GM10266 (cell line): Measurements from ENCODE around the gene DDA1.

Experiments
- DNase-seq: peaks from one replicate; pipeline ENCODE4 v3.0.0; 2012; ENCODE audit errors: extremely low spot score
- CTCF ChIP-seq: IDR thresholded peaks from 2 replicates; pipeline ENCODE4 v1.5.1; 2012; ENCODE audit warnings: mild to moderate bottlenecking, low read depth; ENCODE audit not compliant: control insufficient read depth, insufficient read depth; ENCODE audit errors: missing control alignments

DDA1 gene

GRCh38 chr19:17282488-17283125, 26.8 kb upstream of the DDA1 start:
- TF ChIP-seq CTCF: peak; percentile 99
- peak; percentile 89 for DNase-seq

- TF ChIP-seq CTCF: no peak
- no peak for DNase-seq
Measured at GRCh38 chr19:17283504-17283996, 25.8 kb upstream of the DDA1 start.

- DNase-seq: no peak
- TF ChIP-seq CTCF: no peak
Measured at GRCh38 chr19:17285415-17286135, 23.8 kb upstream of the DDA1 start.

- no peak for TF ChIP-seq CTCF
- DNase-seq: no peak
Measured at GRCh38 chr19:17286263-17286662, 23.1 kb upstream of the DDA1 start.

GRCh38 chr19:17286752-17287151, 22.6 kb upstream of the DDA1 start:
- no peak for DNase-seq

GRCh38 chr19:17289489-17289888, 19.9 kb upstream of the DDA1 start:
- DNase-seq: peak; percentile 91
- no peak for TF ChIP-seq CTCF

More at GRCh38 chr19:17286752-17287151, 22.6 kb upstream of the DDA1 start:
- no peak for TF ChIP-seq CTCF
